H1 (cell line): ENCODE measurements around the gene PRF1. TPM values are rescaled to one million over a fixed set of nuclear protein-coding genes. Genes with fewer than 3 reads are reported as not detected.

Experiments used
- TCF12 ChIP-seq: IDR thresholded peaks from 2 replicates; pipeline ENCODE4 v1.6.1; 2011; ENCODE audit warnings: low read depth, mild to moderate bottlenecking, low read length
- polyA plus RNA-seq, 7 experiments: library from polyadenylated mRNA; depleted of rRNA in 3 of 7; stranded (reverse) in 5 of 7; unstranded in 2 of 7; fragments of >200 nt in 5 of 7; fragments of 200-250 nt in 2 of 7; gene quantifications; 1 replicate in 5 of 7; 2 replicates in 1 of 7; 4 replicates in 1 of 7; pipeline versions ENCODE4 v1.2.1 to v1.2.3, GENCODE V29; 2011 to 2013; ENCODE audit warnings: missing spikeins in 2 of 7, mixed read lengths in 2 of 7
- total RNA-seq: library from RNA; stranded (reverse); fragmentation: NEBNext Ultra II Directional; extraction: Animal tissue kit (Norgen Biotek cat#: 25700); gene quantifications from 2 replicates; pipeline ENCODE4 v1.2.1, GENCODE V29; 2021

Gene PRF1
- total and polyA plus RNA-seq, 2 of the 8 experiments (the other 6 are each of a cell fraction or from before 2014, with no cell fraction given) = 0.15 TPM; not detected in 1

- no peak for TF ChIP-seq TCF12
Observed at GRCh38 chr10:70575486-70575873, 27.1 kb downstream of the PRF1 start (continued).
